Measurements from ENCODE around the gene OR7D4. TPM values are rescaled to one million over a fixed set of nuclear protein-coding genes. Genes with fewer than 3 reads are reported as not detected.
"Not testable (repeated sequence)": the region's sequence is repeated elsewhere in the genome, so short reads cannot be mapped to it uniquely, and the experiment has no call there.

OR7D4 gene
- total RNA-seq, result not detected in 2 replicates

DNA sequence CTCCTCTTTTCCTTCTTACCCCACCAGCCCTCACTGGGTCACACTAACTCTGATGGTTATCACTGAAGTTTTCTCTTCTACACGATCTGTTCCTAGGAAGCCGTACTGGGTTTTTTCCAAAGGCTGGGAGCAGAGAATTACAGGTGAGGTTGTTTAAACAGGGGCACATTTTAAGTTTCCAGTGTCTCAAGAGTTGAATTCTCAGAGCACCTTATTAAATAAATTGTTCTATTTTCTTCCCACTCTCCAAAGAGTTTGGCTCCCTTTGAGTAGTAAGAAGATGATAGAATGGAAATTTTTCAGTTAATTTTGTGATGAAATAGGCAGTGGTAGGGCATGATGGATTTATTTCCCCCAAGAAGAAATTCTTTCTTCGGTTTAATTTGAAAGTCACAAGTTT lies at the start of gene OR7D4:
TSS of gene OR7D4 (minus strand) at position 101 of the 400 bp plus-strand sequence. CDS start 4,752 bp downstream, outside the sequence.
- no peak for DNase-seq (ENCODE audit: low read depth in 2 of 2)

DNA sequence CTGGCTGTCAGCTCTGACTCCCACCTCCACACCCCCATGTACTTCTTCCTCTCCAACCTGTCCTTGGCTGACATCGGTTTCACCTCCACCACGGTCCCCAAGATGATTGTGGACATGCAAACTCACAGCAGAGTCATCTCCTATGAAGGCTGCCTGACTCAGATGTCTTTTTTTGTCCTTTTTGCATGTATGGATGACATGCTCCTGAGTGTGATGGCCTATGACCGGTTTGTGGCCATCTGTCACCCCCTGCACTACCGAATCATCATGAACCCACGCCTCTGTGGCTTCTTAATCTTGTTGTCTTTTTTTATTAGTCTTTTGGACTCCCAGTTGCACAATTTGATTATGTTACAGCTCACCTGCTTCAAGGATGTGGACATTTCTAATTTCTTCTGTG lies 31.8 kb upstream of the OR7D4 start:
- no peak for DNase-seq (ENCODE audit: low read depth in 2 of 2)

DNA sequence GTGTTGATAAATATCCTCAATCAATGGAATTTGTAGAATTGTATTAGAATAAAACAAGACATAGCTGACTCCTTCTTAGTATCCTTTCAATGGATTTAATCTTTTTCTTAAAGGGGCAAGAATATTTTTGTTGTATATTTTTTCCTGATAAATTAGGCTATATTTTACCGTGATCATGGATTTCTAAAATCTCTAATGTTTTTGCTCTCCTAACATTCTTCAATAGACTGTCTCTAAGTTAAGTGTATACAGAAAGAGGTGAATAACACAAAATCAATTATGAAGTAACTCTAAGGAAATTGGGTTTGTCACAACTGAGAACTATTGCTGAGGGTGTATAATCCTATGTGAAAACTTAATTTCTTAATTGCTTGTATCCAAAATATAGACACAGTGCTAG lies 31.2 kb upstream of the OR7D4 start, which contains the start of gene OR7E24:
TSS of gene OR7E24 (plus strand) at position 301 of the 400 bp plus-strand sequence. CDS start 114 bp downstream, outside the sequence.
- DNase-seq (ENCODE audit: low read depth in 2 of 2), result no peak

DNA sequence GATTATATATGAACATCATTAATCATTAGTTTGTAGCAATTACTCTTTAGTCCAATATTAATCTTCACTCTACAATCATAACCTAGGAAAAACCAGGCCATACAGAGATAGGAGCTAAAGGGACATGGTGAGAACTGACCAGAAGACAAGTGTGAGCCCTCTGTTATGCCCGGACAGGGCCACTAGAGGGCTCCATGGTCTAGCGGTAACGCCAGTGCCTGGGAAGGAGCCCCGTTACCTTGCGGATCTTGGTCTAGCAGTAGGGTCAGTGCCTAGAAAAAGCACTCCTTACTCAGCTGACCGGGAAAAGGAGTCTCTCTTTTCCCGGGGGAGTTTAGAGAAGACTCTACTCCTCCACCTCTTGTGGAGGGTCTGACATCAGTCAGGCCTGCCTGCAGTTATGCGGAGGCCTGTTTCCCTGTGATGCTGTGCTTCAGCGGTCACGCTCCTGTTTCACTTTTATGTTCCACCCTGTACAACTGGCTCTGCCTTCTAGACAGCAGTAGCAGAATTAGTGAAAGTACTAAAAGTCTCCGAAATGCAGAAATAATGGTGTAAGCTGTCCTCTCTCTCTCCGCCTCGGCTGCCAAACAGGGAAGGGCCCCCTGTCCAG lies 13.8 kb downstream of the OR7D4 start:
- DNase-seq (ENCODE audit: low read depth in 2 of 2), result peak; percentile 55 to 64

DNA sequence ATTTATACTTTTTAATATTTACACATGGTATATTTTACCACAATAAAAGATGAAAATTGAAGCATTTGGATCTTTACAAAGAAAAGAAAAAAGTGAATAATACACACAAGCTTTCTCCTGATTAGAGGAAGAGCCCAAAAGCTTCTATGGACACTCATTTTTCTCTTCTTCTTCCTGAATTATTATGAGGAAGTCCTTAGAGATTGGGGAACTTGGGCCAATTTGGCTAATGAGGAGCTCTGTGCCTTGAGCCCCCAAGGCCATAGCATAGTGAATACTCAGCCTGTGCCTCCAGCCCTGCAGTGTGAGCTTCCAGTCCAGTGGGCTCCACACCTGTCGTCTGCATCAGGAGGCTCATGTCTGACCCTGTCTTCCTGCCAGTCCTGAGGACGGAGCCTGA lies 21.3 kb downstream of the OR7D4 start:
- DNase-seq (ENCODE audit: low read depth in 2 of 2), result not testable (repeated sequence)

DNA sequence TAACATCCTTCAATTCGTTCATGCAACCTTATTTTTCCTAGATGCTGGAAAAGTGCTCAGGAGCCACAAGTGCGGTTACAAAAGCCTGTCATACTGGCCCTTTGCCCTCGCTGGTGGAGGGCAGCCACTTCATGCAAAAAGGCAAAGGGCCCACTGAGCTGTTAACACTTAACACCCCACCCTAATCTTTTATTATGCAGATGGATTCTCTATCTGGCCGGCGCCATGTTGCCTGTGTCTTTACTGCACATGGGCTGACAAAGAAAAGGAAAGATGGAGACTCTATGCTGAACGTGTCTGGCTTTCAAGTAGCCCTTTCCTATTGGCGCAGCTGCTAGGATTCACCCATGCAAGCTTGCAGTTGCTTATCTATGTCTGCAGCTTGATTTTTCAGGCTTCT lies 29.9 kb downstream of the OR7D4 start:
- DNase-seq (ENCODE audit: low read depth in 2 of 2), result no peak

DNA sequence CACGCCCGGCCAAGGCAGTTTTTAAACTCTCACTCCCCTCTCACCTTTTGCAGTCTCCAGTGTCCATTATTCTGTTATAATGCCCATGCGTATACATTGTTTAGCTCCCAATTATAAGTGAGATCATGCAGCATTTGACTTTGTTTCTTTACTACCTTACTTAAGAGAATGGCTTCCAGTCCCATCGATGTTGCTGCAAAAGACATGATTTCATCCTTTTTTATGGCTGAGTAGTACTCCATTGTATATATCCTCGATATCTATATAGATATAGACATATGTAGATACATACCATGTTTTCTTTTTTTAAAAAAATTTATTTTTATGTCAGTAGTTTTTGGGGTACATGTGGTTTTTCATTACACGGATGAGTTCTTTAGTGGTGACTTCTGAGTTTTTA lies 32.2 kb downstream of the OR7D4 start:
- DNase-seq (ENCODE audit: low read depth in 2 of 2), result no peak

DNA sequence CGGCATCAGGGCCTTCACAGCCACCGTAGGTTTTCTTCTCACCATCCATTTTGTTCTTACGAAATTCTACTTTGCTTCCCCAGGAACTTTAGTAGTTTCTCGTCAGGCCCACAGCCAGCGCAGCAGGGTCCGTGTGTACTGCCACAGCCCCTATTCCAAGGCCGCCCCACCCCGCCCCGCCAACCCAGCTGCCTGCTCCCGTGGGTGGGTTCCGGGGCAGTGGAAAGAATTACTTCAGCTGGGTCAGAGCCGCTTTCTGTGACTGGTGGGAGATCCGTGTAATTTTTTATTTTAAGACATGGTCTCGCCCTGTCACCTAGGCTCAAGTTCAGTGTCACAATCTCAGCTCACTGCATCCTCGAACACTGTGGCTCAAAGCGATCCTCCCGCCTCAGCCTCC lies 36.4 kb downstream of the OR7D4 start:
- no peak for DNase-seq (ENCODE audit: low read depth in 2 of 2)

DNA sequence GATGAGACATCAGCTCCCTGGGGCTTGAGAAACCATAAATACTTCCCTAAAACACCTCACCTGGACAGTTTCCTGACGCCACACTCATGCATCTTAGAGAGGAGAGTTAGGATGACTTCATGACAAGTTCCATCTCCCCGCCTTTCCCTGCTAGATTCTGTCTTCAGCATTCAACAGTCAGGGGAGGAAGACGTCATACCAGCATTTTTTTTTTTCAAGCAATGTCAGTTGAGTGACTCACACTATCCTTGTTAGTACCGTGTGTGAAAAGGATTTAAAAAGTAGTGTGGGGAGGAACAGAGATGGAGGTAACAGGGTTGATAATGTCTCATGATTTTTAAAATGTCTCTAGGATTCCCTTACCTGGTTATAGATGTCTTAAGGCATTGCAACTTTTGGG lies 40.5 kb downstream of the OR7D4 start, which contains the start of gene OR7D2:
TSS of gene OR7D2 (plus strand) at position 79 of the 400 bp plus-strand sequence. CDS start 6,803 bp downstream, outside the sequence.
- no peak for DNase-seq (ENCODE audit: low read depth in 2 of 2)

DNA sequence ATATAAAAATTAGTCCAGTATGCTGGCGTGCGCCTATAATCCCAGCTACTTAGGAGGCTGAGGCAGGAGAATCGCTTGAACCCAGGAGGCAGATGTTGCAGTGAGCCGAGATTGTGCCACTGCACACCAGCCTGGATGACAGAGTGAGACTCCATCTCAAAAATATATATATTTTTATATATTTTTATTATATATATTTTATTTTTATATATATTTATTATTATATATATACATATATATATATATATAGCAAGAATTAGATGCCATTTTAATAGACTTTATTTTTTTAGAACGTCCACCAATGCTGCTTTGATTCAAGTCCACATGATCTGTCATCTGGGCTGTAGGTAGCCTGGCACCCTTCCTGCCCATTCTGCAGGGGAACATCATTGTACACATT lies 44.1 kb downstream of the OR7D4 start:
- DNase-seq (ENCODE audit: low read depth in 2 of 2), result no peak

DNA sequence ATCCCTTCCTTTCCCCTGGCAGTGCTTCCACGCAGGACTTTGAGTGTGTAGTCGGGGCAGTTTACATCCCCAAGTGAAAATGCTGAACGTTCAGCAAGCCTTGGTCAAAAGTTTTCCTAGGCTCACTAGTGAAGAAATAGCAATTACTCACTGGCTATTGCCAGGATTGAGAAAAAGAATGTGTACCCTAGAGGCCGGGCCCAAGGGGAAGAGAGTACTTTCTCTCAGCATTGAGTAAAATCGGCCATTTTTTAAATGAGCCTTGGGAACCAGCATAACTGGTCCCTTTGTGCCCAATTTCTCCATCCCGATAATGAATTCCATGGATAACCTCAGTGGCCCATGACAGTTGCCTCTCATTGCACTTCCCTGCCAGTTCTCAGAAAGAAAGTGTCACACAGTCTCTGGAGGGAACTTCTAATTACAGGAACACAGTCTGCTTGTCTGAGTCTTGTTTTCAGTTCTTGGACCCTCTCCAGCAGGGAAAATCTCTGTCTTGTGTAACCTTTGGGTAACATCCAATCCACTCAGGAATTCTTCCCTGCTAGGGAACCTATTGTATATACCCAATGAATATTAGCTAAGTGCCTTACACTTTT lies 47.9 kb downstream of the OR7D4 start:
- no peak for DNase-seq (ENCODE audit: low read depth in 2 of 2)

DNA sequence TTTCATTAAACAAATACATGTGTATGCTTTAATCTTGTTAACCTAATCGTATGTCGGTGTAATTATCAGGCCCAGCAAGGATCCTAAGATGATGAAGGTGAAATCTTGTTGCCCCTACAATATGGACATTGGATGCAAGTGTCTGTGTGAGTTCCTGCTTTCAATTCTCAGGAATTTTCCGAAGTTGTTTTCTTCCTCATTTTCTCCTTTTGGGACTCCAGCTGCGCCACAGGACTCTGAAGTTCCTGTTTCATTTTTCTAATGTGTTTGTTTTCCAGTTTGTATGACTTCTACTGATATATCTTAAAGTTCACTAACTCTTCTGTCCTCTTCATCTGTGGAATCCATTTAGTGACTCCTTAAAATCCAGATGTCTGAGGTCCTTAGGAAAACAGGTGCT lies 52.5 kb downstream of the OR7D4 start:
- no peak for DNase-seq (ENCODE audit: low read depth in 2 of 2)

DNA sequence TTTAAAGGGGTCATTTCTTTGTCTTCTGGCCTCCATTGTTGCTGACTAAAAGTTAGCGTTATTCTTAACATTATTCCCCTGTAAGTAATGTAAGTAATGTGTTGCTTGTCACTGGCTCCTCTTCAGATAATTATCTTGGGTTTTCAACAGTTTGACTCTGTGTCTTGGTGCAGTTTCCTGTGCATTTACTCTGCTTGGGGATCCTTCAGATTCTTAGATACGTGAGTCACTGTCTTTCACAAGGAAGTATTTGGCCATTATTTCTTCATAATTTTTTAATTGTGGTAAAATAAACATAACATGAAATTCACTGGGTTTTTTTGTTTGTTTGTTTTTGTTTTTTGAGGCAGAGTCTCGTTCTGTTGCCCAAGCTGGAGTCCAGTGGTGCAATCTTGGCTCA lies 54.1 kb downstream of the OR7D4 start:
- peak in 1 of 2 donors; percentile 13 for DNase-seq (ENCODE audit: low read depth in 2 of 2)

DNA sequence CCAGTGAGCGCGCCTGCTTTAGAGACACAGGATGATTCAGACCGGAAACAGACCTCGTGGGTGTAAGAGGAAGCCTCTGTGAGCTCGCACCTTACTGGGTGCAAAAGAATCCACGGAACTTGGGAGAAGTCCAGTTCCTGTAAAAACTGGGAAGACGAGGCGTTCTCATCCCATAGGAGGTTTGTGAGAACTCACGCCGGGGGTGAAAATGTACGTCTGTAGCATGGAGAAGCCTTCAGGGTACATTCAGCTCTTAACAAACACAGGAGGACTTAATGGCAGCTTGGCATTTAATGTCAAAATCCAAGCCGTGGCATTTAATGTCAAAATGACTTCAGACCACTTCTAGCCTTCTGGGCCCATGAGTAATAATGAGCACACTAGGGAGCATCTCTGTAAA lies 58.0 kb downstream of the OR7D4 start:
- no peak for DNase-seq (ENCODE audit: low read depth in 2 of 2)

Other genes starting within 250 kb of the OR7D4 start
- under 0.01 TPM in 1 of 2 replicates, not detected in the other for gene MUC16, start 209.2 kb downstream of the OR7D4 start, total RNA-seq
- gene OR1M1, start 132.5 kb downstream of the OR7D4 start, total RNA-seq, result not detected in 2 replicates
- not detected in 2 replicates for gene OR7G2, start 112.1 kb downstream of the OR7D4 start, total RNA-seq
- gene OR7G1, start 103.8 kb downstream of the OR7D4 start, total RNA-seq, result not detected in 2 replicates
- gene OR7G3, start 92.6 kb downstream of the OR7D4 start, total RNA-seq, result not detected in 2 replicates
- gene ZNF317, start 79.2 kb downstream of the OR7D4 start, total RNA-seq, result 7.4 and 12.3 TPM in 2 replicates
- under 0.01 TPM in 1 of 2 replicates, not detected in the other for gene OR7D2, start 40.6 kb downstream of the OR7D4 start, total RNA-seq
- gene OR7E24, start 31.3 kb upstream of the OR7D4 start, total RNA-seq, result not detected in 2 replicates
- gene ZNF699, start 90.2 kb upstream of the OR7D4 start, total RNA-seq, result 3.9 and 5.6 TPM in 2 replicates
- 7.4 and 8.3 TPM in 2 replicates for gene ZNF559, start 104.6 kb upstream of the OR7D4 start, total RNA-seq
- 0.44 and 0.60 TPM in 2 replicates for gene ZNF177, start 143.4 kb upstream of the OR7D4 start, total RNA-seq
- 6.8 and 8.5 TPM in 2 replicates for gene ZNF266, start 216.0 kb upstream of the OR7D4 start, total RNA-seq